ENCODE measurements around the gene GPR156. TPM values are rescaled to one million over a fixed set of nuclear protein-coding genes. Genes with fewer than 3 reads are reported as not detected.

GPR156 gene
- total RNA-seq (under 1 TPM in 4 of 10 donors, not detected in 6; 0.07 to 0.23 (median 0.10) TPM), polyA plus RNA-seq (under 1 TPM in 1 of 2 donors, not detected in 1; 0.04 TPM)
- long read RNA-seq, donor 1: 0 reads
- long read RNA-seq, donor 2: 0 reads
- long read RNA-seq, donor 3: 0 reads

DNA sequence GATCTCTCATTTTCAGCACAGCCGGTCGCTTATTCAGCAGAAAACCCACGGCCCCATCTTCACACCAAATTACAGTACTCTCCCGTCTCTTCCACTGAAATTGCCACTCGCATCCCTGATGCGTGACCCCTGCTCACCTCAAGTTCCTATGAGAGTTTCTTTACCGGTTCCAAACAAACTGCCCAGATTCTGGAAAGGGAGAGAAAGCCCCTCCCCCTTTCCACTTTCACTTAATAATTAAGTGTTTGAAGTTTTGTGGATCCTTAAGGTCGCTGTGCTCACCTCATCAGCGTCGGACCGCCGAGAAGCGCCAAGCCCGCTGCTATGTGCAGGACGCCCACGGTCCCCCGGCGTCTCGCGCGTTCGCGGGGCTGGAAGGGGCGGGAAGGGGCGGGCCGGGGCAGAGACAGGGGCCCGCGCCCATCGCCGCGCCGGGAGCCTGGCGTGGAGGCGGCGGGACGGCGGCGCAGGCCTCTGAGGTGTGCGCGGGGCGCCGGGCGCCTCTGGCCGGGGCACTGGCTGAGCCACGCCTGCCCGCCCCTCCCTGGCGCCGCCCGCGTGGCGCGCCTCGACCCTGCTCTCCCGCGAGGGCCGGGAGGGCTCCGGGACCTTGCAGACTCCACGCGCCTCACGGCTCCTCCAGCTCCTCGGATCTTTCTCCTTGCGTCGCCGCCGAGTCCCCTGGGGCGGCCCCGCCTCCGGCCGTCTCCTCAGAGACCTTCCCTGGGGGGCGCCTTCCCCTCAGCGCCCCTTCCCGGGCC is at the start of gene GPR156:
TSS of gene GPR156 (minus strand) at position 476 of the 761 bp plus-strand sequence. CDS start 41,124 bp downstream, outside the sequence.
- H3K4me1 ChIP-seq: peaks cover 0 to 9% (median 3%) of the 10 kb centered on the region in 9 donors
- peaks cover 0 to 37% (median 17%) of the 10 kb centered on the region in 7 donors for H3K27me3 ChIP-seq
- no peaks in the 10 kb centered on the region for H3K9me3 ChIP-seq
- no peak for TF ChIP-seq CTCF (IDR thresholded peaks at IDR 0.05)
- no peak for DNase-seq
- H3K36me3 ChIP-seq: no peaks in the 10 kb centered on the region
- WGBS, 2 donors: 4 to 5% methylated on average over 61 to 72 of the region's 72 CpGs
- intact Hi-C loops (cut with DNase I): no loop called here
- ATAC-seq: peak in 6 of 8 donors; percentile 14 to 80 (median 54)
- H3K4me3 ChIP-seq: peak within 1 kb of the TSS; percentile 18 to 61 (median 48)
- no peak within 1 kb of the TSS for H3K27ac ChIP-seq

DNA sequence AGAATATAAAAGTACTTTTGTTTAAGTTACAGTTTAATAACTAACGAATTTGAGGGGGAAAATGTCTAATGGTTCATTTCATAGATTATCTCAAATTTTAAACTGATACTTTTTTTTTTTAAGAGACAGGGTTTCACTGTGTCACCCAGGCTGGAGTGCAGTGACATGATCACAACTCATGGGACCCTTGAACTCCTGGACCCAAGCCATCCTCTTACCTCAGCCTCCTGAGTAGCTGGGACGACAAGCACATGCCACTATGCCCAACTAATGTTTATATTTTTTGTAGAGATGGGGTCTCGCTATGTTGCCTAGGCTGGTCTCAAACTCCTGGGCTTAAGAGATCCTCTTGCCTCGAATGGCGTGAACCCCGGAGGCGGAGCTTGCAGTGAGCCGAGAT is 47.6 kb upstream of the GPR156 start:
- no peak for DNase-seq
- Histone ChIP-seq H3K4me3 (no peak overlapping the region), H3K27ac (no peak overlapping the region), H3K9me3 (peaks cover 0 to 3% (median 0%) of the 10 kb centered on the region in 11 donors), H3K4me1 (peaks cover 0 to 6% (median 0%) of the 10 kb centered on the region in 9 donors), H3K27me3 (no peaks in the 10 kb centered on the region), H3K36me3 (peaks cover 0 to 81% (median 39%) of the 10 kb centered on the region in 9 donors)
- intact Hi-C loops (cut with DNase I): no loop called here
- ATAC-seq: no peak
- TF ChIP-seq CTCF (IDR thresholded peaks at IDR 0.05): no peak
- 94% methylated on average over 8 of the region's 8 CpGs for WGBS, 2 donors

- Histone ChIP-seq H3K36me3 (peaks cover 0 to 92% (median 39%) of the 10 kb centered on the region in 9 donors), H3K27ac (no peak overlapping the region), H3K9me3 (no peaks in the 10 kb centered on the region), H3K4me1 (peaks cover 0 to under 1% (median 0%) of the 10 kb centered on the region in 9 donors), H3K4me3 (no peak overlapping the region), H3K27me3 (no peaks in the 10 kb centered on the region)
- intact Hi-C loops (cut with DNase I): no loop called here
- DNase-seq (no peak), ATAC-seq (no peak)
- WGBS, 2 donors: 97 to 98% methylated on average over 2 of the region's 2 CpGs
- no peak for TF ChIP-seq CTCF (IDR thresholded peaks at IDR 0.05)
Observed at GRCh38 chr3:120331076-120331475, 46.1 kb upstream of the GPR156 start.

GRCh38 chr3:120326784-120327183 is 41.8 kb upstream of the GPR156 start:
- H3K4me1 ChIP-seq: no peaks in the 10 kb centered on the region
- H3K36me3 ChIP-seq: peaks cover 0 to 85% (median 17%) of the 10 kb centered on the region in 9 donors
- DNase-seq (no peak), ATAC-seq (no peak)
- WGBS, 2 donors: 96% methylated on average over 2 of the region's 2 CpGs
- H3K4me3 ChIP-seq: no peak overlapping the region
- H3K9me3 ChIP-seq: no peaks in the 10 kb centered on the region
- H3K27me3 ChIP-seq: no peaks in the 10 kb centered on the region
- TF ChIP-seq CTCF (IDR thresholded peaks at IDR 0.05): no peak
- intact Hi-C loops (cut with DNase I): no loop called here
- no peak overlapping the region for H3K27ac ChIP-seq

Data from heart right ventricle (tissue), 16 donors.